Measurements from ENCODE around the gene UNC13D.
"Not testable (repeated sequence)": the region's sequence is repeated elsewhere in the genome, so short reads cannot be mapped to it uniquely, and the experiment has no call there.

The UNC13D gene

GRCh38 chr17:75799402-75799801, 44.8 kb downstream of the UNC13D start:
- no peak for DNase-seq (ENCODE audit: low read depth)

- DNase-seq (ENCODE audit: low read depth) = no peak
These were observed 48.2 kb downstream of the UNC13D start for GRCh38 chr17:75795820-75796607.

- DNase-seq (ENCODE audit: low read depth) = no peak
These were observed 50.7 kb downstream of the UNC13D start for GRCh38 chr17:75793460-75793859.

- no peak for DNase-seq (ENCODE audit: low read depth)
These were observed 53.0 kb downstream of the UNC13D start for GRCh38 chr17:75791254-75791653.

GRCh38 chr17:75785016-75785890, 59.0 kb downstream of the UNC13D start:
- peak; percentile 87 for DNase-seq (ENCODE audit: low read depth)

GRCh38 chr17:75784473-75785015, 59.7 kb downstream of the UNC13D start, which contains the start of gene UNK:
Gene UNK (plus strand): TSS chr17:75784806. CDS start chr17:75784881, 75 bp downstream.
- peak; percentile 87 for DNase-seq (ENCODE audit: low read depth)

- no peak for DNase-seq (ENCODE audit: low read depth)
These were observed 60.3 kb downstream of the UNC13D start for GRCh38 chr17:75783803-75784472.

GRCh38 chr17:75783069-75783783, 61.0 kb downstream of the UNC13D start:
- no peak for DNase-seq (ENCODE audit: low read depth)

GRCh38 chr17:75779987-75780889, 64.0 kb downstream of the UNC13D start:
- no peak for DNase-seq (ENCODE audit: low read depth)

GRCh38 chr17:75779250-75779986, 64.8 kb downstream of the UNC13D start:
- peak; percentile 90 for DNase-seq (ENCODE audit: low read depth)

GRCh38 chr17:75778861-75779249, 65.3 kb downstream of the UNC13D start:
- no peak for DNase-seq (ENCODE audit: low read depth)

- DNase-seq (ENCODE audit: low read depth) = not testable (repeated sequence)
These were observed 65.9 kb downstream of the UNC13D start for GRCh38 chr17:75778066-75778860.

- DNase-seq (ENCODE audit: low read depth) = no peak
These were observed 66.8 kb downstream of the UNC13D start for GRCh38 chr17:75777296-75777922.
